Esophagus squamous epithelium (tissue), 4 donors: Measurements from ENCODE around the gene CAPZB.

Source experiments
- CTCF ChIP-seq, 6 experiments: fragments of 450-650 bp in 4 of 6; fragments of 200-600 bp in 2 of 6; sonication (generic) in 2 of 6; IDR thresholded peaks; one replicate each; pipeline ENCODE4 v1.5.1; 2016 to 2019; ENCODE audit warnings: antibody characterized with exemption in 6 of 6, mild to moderate bottlenecking in 4 of 6, moderate library complexity in 4 of 6
- POLR2A ChIP-seq, 4 donors: fragments of 450-650 bp; IDR thresholded peaks; one replicate each; pipeline ENCODE4 v1.6.1; 2017; ENCODE audit warnings: antibody characterized with exemption in 4 of 4, mild to moderate bottlenecking in 4 of 4, moderate library complexity in 3 of 4

- TF ChIP-seq CTCF (IDR thresholded peaks at IDR 0.05) (no peak), POLR2A (IDR thresholded peaks at IDR 0.05) (no peak)
These were observed 20.6 kb downstream of the CAPZB start for GRCh38 chr1:19464696-19465095.
